IMR-90 (cell line): ENCODE data around the gene FXYD6. TPM values are rescaled to one million over a fixed set of nuclear protein-coding genes. Genes with fewer than 3 reads are reported as not detected.

Experiments used
- ATAC-seq: fragments of 200-7000 bp; cut with Tn5 transposase; 2 replicates; pipeline ENCODE4 v1.9.1; 2020; ENCODE audit warnings: low read depth, mild to moderate bottlenecking, moderate library complexity
- BruUV-seq: library from RNA; stranded (reverse); fragments of 400-500 nt; replicated peaks from 2 replicates; lab custom pipeline; 2021; lab: Mats Ljungman, UMichigan
- CTCF ChIA-PET: fragments of 300-600 bp; formaldehyde crosslinking; extraction: SDS; loops from one replicate; lab custom pipeline; 2021; ENCODE audit warnings: antibody characterized with exemption; lab: Yijun Ruan, JAX
- POLR2A ChIA-PET: fragments of 300-600 bp; sonication (Branson Sonifier 250); formaldehyde crosslinking; loops from one replicate; lab custom pipeline; 2022; ENCODE audit warnings: antibody characterized with exemption; ENCODE audit not compliant: unreplicated experiment; lab: Charles Lee
- DNase-seq: peaks from one replicate; pipeline ENCODE4 v3.0.0; 2013
- H2AFZ ChIP-seq: replicated peaks from 2 replicates; pipeline ENCODE3; 2013; ENCODE audit warnings: low read length, mild to moderate bottlenecking; ENCODE audit not compliant: poor library complexity
- H2AK5ac ChIP-seq: 2 replicates; pipeline ENCODE4 v1.6.1; 2013; ENCODE audit warnings: low read depth, low read length, inconsistent platforms
- H2AK9ac ChIP-seq: replicated peaks from 2 replicates; pipeline ENCODE3; 2013; ENCODE audit warnings: mild to moderate bottlenecking, low read depth, low read length, moderate library complexity; ENCODE audit not compliant: poor library complexity
- H2BK120ac ChIP-seq: 2 replicates; pipeline ENCODE4 v1.6.1; 2013; ENCODE audit warnings: low read depth, low read length, inconsistent platforms
- H2BK15ac ChIP-seq: 3 replicates; pipeline ENCODE4 v1.6.1; 2013; ENCODE audit warnings: low read depth, low read length, inconsistent platforms
- H2BK20ac ChIP-seq: 2 replicates; pipeline ENCODE4 v1.6.1; 2013; ENCODE audit warnings: low read depth, mild to moderate bottlenecking, inconsistent platforms, low read length, moderate library complexity
- H2BK5ac ChIP-seq: 2 replicates; pipeline ENCODE4 v1.6.1; 2013; ENCODE audit warnings: mild to moderate bottlenecking, low read depth, low read length, inconsistent platforms; ENCODE audit not compliant: poor library complexity, severe bottlenecking
- H3K14ac ChIP-seq: replicated peaks from 2 replicates; pipeline ENCODE4 v1.6.1; 2013; ENCODE audit warnings: low read depth, low read length, inconsistent platforms
- H3K18ac ChIP-seq: 2 replicates; pipeline ENCODE4 v1.6.1; 2013; ENCODE audit warnings: low read depth, low read length, control low read depth
- H3K23ac ChIP-seq: 2 replicates; pipeline ENCODE4 v1.6.1; 2013; ENCODE audit warnings: low read depth, low read length, inconsistent platforms
- H3K27ac ChIP-seq: 2 replicates; pipeline ENCODE4 v1.5.1; 2013; ENCODE audit warnings: mild to moderate bottlenecking, control low read depth, low read length; ENCODE audit not compliant: insufficient read depth
- H3K27me3 ChIP-seq: 2 replicates; pipeline ENCODE4 v1.6.1; 2013; ENCODE audit warnings: low read length; ENCODE audit not compliant: control insufficient read depth, insufficient read depth
- H3K36me3 ChIP-seq: 2 replicates; pipeline ENCODE4 v1.6.1; 2013; ENCODE audit warnings: low read length, mixed read lengths; ENCODE audit not compliant: control insufficient read depth, insufficient read depth
- H3K4ac ChIP-seq: 2 replicates; pipeline ENCODE4 v1.6.1; 2013; ENCODE audit warnings: low read depth, low read length, inconsistent platforms
- H3K4me1 ChIP-seq: 2 replicates; pipeline ENCODE4 v1.6.1; 2013; ENCODE audit warnings: low read length, mixed read lengths; ENCODE audit not compliant: control insufficient read depth, insufficient read depth
- H3K4me2 ChIP-seq: 2 replicates; pipeline ENCODE4 v1.6.1; 2013; ENCODE audit warnings: low read depth, mild to moderate bottlenecking, control low read depth, low read length, moderate library complexity
- H3K4me3 ChIP-seq: 2 replicates; pipeline ENCODE4 v1.5.1; 2013; ENCODE audit warnings: low read depth, mild to moderate bottlenecking, control low read depth, low read length, moderate library complexity; ENCODE audit not compliant: insufficient read depth
- H3K56ac ChIP-seq: 2 replicates; pipeline ENCODE4 v1.6.1; 2013; ENCODE audit warnings: low read length, inconsistent platforms; ENCODE audit not compliant: insufficient read depth; ENCODE audit errors: extremely low read depth
- H3K79me1 ChIP-seq, 2 experiments: 2 replicates each; pipeline ENCODE4 v1.6.1; 2013; ENCODE audit warnings: low read length in 2 of 2, inconsistent platforms in 1 of 2, low read depth in 1 of 2
- H3K9ac ChIP-seq: 2 replicates; pipeline ENCODE4 v1.6.1; 2013; ENCODE audit warnings: low read depth, low read length, control low read depth
- H3K9me1 ChIP-seq: 2 replicates; pipeline ENCODE4 v1.6.1; 2013; ENCODE audit warnings: low read length, inconsistent platforms; ENCODE audit not compliant: insufficient read depth
- H3K9me3 ChIP-seq: 2 replicates; pipeline ENCODE4 v1.6.1; 2013; ENCODE audit warnings: low read length; ENCODE audit not compliant: control insufficient read depth, insufficient read depth
- H4K20me1 ChIP-seq: 2 replicates; pipeline ENCODE4 v1.6.1; 2013; ENCODE audit warnings: low read length, inconsistent platforms; ENCODE audit not compliant: insufficient read depth
- H4K5ac ChIP-seq: 2 replicates; pipeline ENCODE4 v1.6.1; 2013; ENCODE audit warnings: mild to moderate bottlenecking, low read depth, low read length, control low read depth
- H4K8ac ChIP-seq, 2 experiments: 2 replicates each; pipeline ENCODE4 v1.6.1; 2013; ENCODE audit warnings: low read depth in 2 of 2, low read length in 2 of 2, control low read depth in 1 of 2, inconsistent platforms in 1 of 2
- H4K91ac ChIP-seq: 2 replicates; pipeline ENCODE4 v1.6.1; 2013; ENCODE audit warnings: low read depth, low read length, inconsistent platforms; ENCODE audit not compliant: insufficient read depth
- BHLHE40 ChIP-seq: fragments of 150-350 bp; IDR thresholded peaks from 2 replicates; pipeline ENCODE4 v1.6.1; 2016; ENCODE audit warnings: mild to moderate bottlenecking, low read depth, low read length
- CEBPB ChIP-seq: IDR thresholded peaks from 2 replicates; pipeline ENCODE4 v1.6.1; 2012; ENCODE audit warnings: low read depth, low read length, improper control_type of control experiment
- CHD1 ChIP-seq: IDR thresholded peaks from 2 replicates; pipeline ENCODE4 v1.6.1; 2012; ENCODE audit warnings: low read depth, low read length, improper control_type of control experiment
- FOS ChIP-seq: fragments of 150-350 bp; IDR thresholded peaks from 2 replicates; pipeline ENCODE4 v1.6.1; 2016; ENCODE audit warnings: low read depth, low read length
- MAFK ChIP-seq: IDR thresholded peaks from 2 replicates; pipeline ENCODE4 v1.6.1; 2012; ENCODE audit warnings: low read depth, low read length, improper control_type of control experiment
- MAZ ChIP-seq: IDR thresholded peaks from 2 replicates; pipeline ENCODE4 v1.6.1; 2012; ENCODE audit warnings: low read depth, mild to moderate bottlenecking, low read length, improper control_type of control experiment, moderate library complexity, borderline replicate concordance
- MXI1 ChIP-seq: IDR thresholded peaks from 2 replicates; pipeline ENCODE4 v1.6.1; 2012; ENCODE audit warnings: low read depth, mild to moderate bottlenecking, low read length, moderate library complexity, borderline replicate concordance
- NFE2L2 ChIP-seq: fragments of 150-350 bp; IDR thresholded peaks from 2 replicates; pipeline ENCODE4 v1.6.1; 2016; ENCODE audit warnings: low read depth, mild to moderate bottlenecking, low read length
- POLR2A ChIP-seq: IDR thresholded peaks from 2 replicates; pipeline ENCODE4 v1.6.1; 2012; ENCODE audit warnings: mild to moderate bottlenecking, low read depth, low read length
- RAD21 ChIP-seq: IDR thresholded peaks from 2 replicates; pipeline ENCODE4 v1.6.1; 2012; ENCODE audit warnings: low read length, improper control_type of control experiment
- RCOR1 ChIP-seq: IDR thresholded peaks from 2 replicates; pipeline ENCODE4 v1.6.1; 2012; ENCODE audit warnings: mild to moderate bottlenecking, low read length, improper control_type of control experiment; ENCODE audit not compliant: insufficient replicate concordance
- RFX5 ChIP-seq: IDR thresholded peaks from 2 replicates; pipeline ENCODE4 v1.8.0; 2012; ENCODE audit warnings: low read depth, mild to moderate bottlenecking, low read length, moderate library complexity
- SMC3 ChIP-seq: fragments of 150-350 bp; IDR thresholded peaks from 2 replicates; pipeline ENCODE4 v1.6.1; 2016; ENCODE audit warnings: low read depth, mild to moderate bottlenecking, antibody characterized with exemption, low read length, moderate library complexity
- WGBS, 2 experiments: methylation state at CpG; one replicate each; pipeline versions ENCODE4 v1.1.5 to v1.1.7; 2013; ENCODE audit warnings: missing lambda C conversion rate in 2 of 2; ENCODE audit not compliant: insufficient read length in 1 of 2; ENCODE audit errors: extremely low coverage in 2 of 2; 5-methylcytosine and 5-hydroxymethylcytosine counted together
- dilution Hi-C: fragments of 300-500 bp; cut with HindIII; formaldehyde crosslinking; loops from one replicate; pipeline ENCODE4 v1.14.3; 2018; ENCODE audit warnings: low sequenced_read_pairs; ENCODE audit not compliant: unreplicated experiment
- in situ Hi-C: fragments of 300-500 bp; cut with MboI; formaldehyde crosslinking; loops from 3 replicates; pipeline ENCODE4 v1.14.3; 2019; ENCODE audit warnings: low sequenced_read_pairs, inconsistent platforms, mixed read lengths
- intact Hi-C: fragments of 100-400 bp; cut with micrococcal nuclease; formaldehyde crosslinking; loops from 2 replicates; pipeline ENCODE4 v1.10.0; 2022
- polyA plus RNA-seq, 3 experiments: library from polyadenylated mRNA; depleted of rRNA; stranded (reverse); fragments of >200 nt; gene quantifications; 2 replicates each; pipeline ENCODE4 v1.2.3, GENCODE V29; 2012; ENCODE audit warnings: low replicate concordance in 1 of 3
- total RNA-seq: library from RNA; depleted of rRNA; stranded (reverse); fragments of >200 nt; gene quantifications from 2 replicates; pipeline ENCODE4 v1.2.3, GENCODE V29; 2012
- TF ChIP-seq, protein P1 (sequence below): conservative IDR thresholded peaks from 2 replicates; pipeline ENCODE4 v1.5.1; 2012; ENCODE audit warnings: mild to moderate bottlenecking, low read depth, low read length, improper control_type of control experiment
- TF ChIP-seq, protein P2 (sequence below): fragments of 150-350 bp; IDR thresholded peaks from 2 replicates; pipeline ENCODE4 v1.6.1; 2016; ENCODE audit warnings: low read depth, mild to moderate bottlenecking, low read length, moderate library complexity, borderline replicate concordance
- TF ChIP-seq, protein P3 (sequence below): fragments of 150-350 bp; IDR thresholded peaks from 2 replicates; pipeline ENCODE4 v1.6.1; 2017; ENCODE audit warnings: mild to moderate bottlenecking, antibody characterized with exemption, low read length, low read depth

Gene FXYD6
- total and polyA plus RNA-seq, 2 of the 4 experiments (the other 2 are of a cell fraction) = 0.32 TPM; not detected in 1

DNA sequence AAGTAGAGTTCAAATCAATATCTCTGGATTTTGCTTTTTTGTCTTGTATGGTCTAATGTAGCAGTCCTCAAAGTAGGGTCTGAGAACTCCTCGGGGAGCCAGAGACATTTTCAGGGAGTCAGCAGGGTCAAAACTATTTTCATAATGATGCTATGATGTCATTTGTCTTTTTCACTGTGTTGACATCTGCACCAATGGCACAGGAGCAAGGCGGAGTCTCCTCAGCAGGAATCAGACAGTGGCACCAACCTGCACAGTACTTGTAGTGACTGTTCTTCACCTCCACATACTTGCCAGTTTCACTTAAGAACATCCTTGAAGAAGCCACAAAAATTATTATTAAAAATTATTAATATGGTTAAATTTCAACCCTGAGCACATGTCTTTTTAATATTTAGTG is 14.9 kb upstream of the FXYD6 start:
- no peaks in the 10 kb centered on the region for H3K36me3 ChIP-seq
- DNase-seq (no peak), ATAC-seq (no peak)
- no peaks in the 10 kb centered on the region for H3K9me1 ChIP-seq
- intact Hi-C loops = no loop called here
- no TSS peak for BruUV-seq
- ChIA-PET CTCF (no interaction called here), POLR2A (no interaction called here)
- no peak overlapping the region for H3K23ac ChIP-seq
- H3K9ac ChIP-seq = no peak overlapping the region
- no peaks in the 10 kb centered on the region for H3K4me1 ChIP-seq
- H4K20me1 ChIP-seq = no peaks in the 10 kb centered on the region
- H3K9me3 ChIP-seq = no peaks in the 10 kb centered on the region
- TF ChIP-seq SMC3 (no peak), RFX5 (no peak), CHD1 (no peak), MXI1 (no peak), CEBPB (no peak), MAZ (no peak), RAD21 (no peak), MAFK (no peak), RCOR1 (no peak), FOS (no peak), BHLHE40 (no peak), POLR2A (no peak), NFE2L2 (no peak)
- TF ChIP-seq, protein P1, sequence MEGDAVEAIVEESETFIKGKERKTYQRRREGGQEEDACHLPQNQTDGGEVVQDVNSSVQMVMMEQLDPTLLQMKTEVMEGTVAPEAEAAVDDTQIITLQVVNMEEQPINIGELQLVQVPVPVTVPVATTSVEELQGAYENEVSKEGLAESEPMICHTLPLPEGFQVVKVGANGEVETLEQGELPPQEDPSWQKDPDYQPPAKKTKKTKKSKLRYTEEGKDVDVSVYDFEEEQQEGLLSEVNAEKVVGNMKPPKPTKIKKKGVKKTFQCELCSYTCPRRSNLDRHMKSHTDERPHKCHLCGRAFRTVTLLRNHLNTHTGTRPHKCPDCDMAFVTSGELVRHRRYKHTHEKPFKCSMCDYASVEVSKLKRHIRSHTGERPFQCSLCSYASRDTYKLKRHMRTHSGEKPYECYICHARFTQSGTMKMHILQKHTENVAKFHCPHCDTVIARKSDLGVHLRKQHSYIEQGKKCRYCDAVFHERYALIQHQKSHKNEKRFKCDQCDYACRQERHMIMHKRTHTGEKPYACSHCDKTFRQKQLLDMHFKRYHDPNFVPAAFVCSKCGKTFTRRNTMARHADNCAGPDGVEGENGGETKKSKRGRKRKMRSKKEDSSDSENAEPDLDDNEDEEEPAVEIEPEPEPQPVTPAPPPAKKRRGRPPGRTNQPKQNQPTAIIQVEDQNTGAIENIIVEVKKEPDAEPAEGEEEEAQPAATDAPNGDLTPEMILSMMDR = no peak
- TF ChIP-seq, protein P2, sequence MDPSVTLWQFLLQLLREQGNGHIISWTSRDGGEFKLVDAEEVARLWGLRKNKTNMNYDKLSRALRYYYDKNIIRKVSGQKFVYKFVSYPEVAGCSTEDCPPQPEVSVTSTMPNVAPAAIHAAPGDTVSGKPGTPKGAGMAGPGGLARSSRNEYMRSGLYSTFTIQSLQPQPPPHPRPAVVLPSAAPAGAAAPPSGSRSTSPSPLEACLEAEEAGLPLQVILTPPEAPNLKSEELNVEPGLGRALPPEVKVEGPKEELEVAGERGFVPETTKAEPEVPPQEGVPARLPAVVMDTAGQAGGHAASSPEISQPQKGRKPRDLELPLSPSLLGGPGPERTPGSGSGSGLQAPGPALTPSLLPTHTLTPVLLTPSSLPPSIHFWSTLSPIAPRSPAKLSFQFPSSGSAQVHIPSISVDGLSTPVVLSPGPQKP = no peak
- TF ChIP-seq, protein P3, sequence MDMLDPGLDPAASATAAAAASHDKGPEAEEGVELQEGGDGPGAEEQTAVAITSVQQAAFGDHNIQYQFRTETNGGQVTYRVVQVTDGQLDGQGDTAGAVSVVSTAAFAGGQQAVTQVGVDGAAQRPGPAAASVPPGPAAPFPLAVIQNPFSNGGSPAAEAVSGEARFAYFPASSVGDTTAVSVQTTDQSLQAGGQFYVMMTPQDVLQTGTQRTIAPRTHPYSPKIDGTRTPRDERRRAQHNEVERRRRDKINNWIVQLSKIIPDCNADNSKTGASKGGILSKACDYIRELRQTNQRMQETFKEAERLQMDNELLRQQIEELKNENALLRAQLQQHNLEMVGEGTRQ = no peak
- no peak overlapping the region for H3K18ac ChIP-seq
- no peak overlapping the region for H3K56ac ChIP-seq
- H2AK9ac ChIP-seq = no peak overlapping the region
- WGBS, 2 experiments = no CpG with 5 or more reads among the region's 2 CpGs
- in situ Hi-C loops = no loop called here
- H2BK20ac ChIP-seq = no peak overlapping the region
- H2BK5ac ChIP-seq = no peak overlapping the region
- no peak overlapping the region for H3K27ac ChIP-seq
- H3K79me1 ChIP-seq = no peaks in the 10 kb centered on the region
- H4K91ac ChIP-seq = no peak overlapping the region
- dilution Hi-C loops = no loop called here
- H3K4me3 ChIP-seq = no peak overlapping the region
- no peak overlapping the region for H2AK5ac ChIP-seq
- H4K5ac ChIP-seq = no peak overlapping the region
- H2BK15ac ChIP-seq = no peak overlapping the region
- H4K8ac ChIP-seq = no peak overlapping the region
- H2AFZ ChIP-seq = no peak overlapping the region
- H2BK120ac ChIP-seq = no peak overlapping the region
- no peak overlapping the region for H3K14ac ChIP-seq
- H3K27me3 ChIP-seq = no peaks in the 10 kb centered on the region; the same call in 1 of the 2 replicates
- no peak overlapping the region for H3K4me2 ChIP-seq
- no peak overlapping the region for H3K4ac ChIP-seq
